ENCODE measurements around the gene TRPM4. TPM values are rescaled to one million over a fixed set of nuclear protein-coding genes. Genes with fewer than 3 reads are reported as not detected.
"Not testable (repeated sequence)": the region's sequence is repeated elsewhere in the genome, so short reads cannot be mapped to it uniquely, and the experiment has no call there.

The TRPM4 gene
- total RNA-seq, 4 donors from 2014 or later = 45.2 to 87.6 (median 62.4) TPM

DNA sequence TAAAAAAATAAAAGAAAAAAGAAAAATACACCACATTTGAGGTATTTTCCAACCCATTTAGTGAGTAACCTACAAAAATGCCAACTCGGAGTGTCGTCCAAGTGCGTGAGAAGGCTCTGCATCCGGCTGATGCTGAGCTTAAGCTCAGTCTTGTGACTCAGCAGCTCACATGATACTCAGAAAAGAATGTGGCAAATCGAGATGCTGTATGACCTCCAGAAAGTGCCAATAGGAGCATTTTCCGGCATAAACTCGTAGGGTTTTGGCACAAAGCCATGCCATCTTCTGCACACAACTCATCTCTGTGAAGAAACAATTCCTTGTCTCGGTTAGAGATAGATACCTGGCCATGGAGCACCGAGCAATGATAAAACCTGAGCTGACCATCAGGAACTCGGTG lies 58.5 kb downstream of the TRPM4 start:
- Histone ChIP-seq H3K4me1 (no peaks in the 10 kb centered on the region), H3K27me3 (no peaks in the 10 kb centered on the region), H3K9me3 (no peaks in the 10 kb centered on the region), H3K36me3 (peaks cover 18% of the 10 kb centered on the region), H3K4me3 (no peak overlapping the region), H3K27ac (no peak overlapping the region)
- no peak for TF ChIP-seq POLR2AphosphoS5 (IDR thresholded peaks at IDR 0.05)
- no peak for TF ChIP-seq POLR2A (IDR thresholded peaks at IDR 0.05)
- TF ChIP-seq, protein P1, sequence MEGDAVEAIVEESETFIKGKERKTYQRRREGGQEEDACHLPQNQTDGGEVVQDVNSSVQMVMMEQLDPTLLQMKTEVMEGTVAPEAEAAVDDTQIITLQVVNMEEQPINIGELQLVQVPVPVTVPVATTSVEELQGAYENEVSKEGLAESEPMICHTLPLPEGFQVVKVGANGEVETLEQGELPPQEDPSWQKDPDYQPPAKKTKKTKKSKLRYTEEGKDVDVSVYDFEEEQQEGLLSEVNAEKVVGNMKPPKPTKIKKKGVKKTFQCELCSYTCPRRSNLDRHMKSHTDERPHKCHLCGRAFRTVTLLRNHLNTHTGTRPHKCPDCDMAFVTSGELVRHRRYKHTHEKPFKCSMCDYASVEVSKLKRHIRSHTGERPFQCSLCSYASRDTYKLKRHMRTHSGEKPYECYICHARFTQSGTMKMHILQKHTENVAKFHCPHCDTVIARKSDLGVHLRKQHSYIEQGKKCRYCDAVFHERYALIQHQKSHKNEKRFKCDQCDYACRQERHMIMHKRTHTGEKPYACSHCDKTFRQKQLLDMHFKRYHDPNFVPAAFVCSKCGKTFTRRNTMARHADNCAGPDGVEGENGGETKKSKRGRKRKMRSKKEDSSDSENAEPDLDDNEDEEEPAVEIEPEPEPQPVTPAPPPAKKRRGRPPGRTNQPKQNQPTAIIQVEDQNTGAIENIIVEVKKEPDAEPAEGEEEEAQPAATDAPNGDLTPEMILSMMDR (IDR thresholded peaks at IDR 0.05) = no peak
- no peak for TF ChIP-seq EP300 (IDR thresholded peaks at IDR 0.05)
- no peak for DNase-seq (ENCODE audit: low spot score in 2 of 2)
- WGBS = 63% methylated on average over 10 of the region's 10 CpGs

DNA sequence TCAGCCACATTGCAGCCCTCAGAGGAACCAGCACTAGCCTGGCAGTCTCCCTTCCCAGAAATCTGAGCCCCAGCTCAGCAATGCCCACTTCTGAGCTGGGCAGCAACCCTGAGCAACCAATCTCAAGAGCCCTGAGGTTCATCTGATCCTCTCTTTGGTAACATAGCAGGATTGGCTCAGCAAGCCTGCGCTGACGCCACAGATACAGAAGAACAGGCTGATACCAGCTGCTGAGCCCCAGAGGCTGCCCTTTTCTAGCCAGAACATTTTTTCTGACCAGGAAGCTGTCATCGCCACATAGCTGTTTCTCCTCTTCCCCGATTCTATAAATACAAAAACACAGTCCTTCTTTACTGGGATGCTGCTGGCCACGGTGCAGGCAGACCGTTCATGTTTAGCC lies 59.8 kb downstream of the TRPM4 start:
- DNase-seq (ENCODE audit: low spot score in 2 of 2) = no peak
- Histone ChIP-seq H3K36me3 (peaks cover 11% of the 10 kb centered on the region), H3K27ac (no peak overlapping the region), H3K9me3 (no peaks in the 10 kb centered on the region), H3K4me3 (no peak overlapping the region), H3K4me1 (no peaks in the 10 kb centered on the region), H3K27me3 (no peaks in the 10 kb centered on the region)
- TF ChIP-seq POLR2A (IDR thresholded peaks at IDR 0.05) = no peak
- no peak for TF ChIP-seq POLR2AphosphoS5 (IDR thresholded peaks at IDR 0.05)
- no peak for TF ChIP-seq EP300 (IDR thresholded peaks at IDR 0.05)
- TF ChIP-seq, protein P1 (IDR thresholded peaks at IDR 0.05) = no peak
- WGBS = 71% methylated on average over 6 of the region's 6 CpGs

DNA sequence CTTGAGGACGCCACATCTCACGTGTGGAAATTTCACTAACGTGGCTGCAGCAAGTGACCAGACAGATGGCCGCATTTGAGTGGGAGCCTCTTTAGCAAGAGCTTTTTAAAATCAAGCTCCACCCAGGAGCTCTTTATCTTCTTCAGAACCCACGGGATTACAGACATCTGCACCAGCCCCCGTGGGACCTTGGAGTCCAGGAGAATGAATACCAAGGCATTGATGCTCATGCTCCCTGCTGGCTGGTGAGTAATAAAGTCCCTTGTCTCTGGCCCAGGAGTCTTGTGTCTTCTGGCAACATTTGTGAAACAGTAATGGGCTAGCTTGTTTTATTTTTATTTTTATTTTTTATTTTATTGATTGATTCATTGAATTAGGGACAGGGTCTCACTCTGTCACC lies 64.4 kb downstream of the TRPM4 start:
- 77% methylated on average over 6 of the region's 6 CpGs for WGBS
- H3K27ac ChIP-seq = no peak overlapping the region
- no peak for DNase-seq (ENCODE audit: low spot score in 2 of 2)
- no peaks in the 10 kb centered on the region for H3K9me3 ChIP-seq
- H3K4me1 ChIP-seq = peaks cover 5% of the 10 kb centered on the region
- TF ChIP-seq EP300 (IDR thresholded peaks at IDR 0.05) = no peak
- H3K27me3 ChIP-seq = no peaks in the 10 kb centered on the region
- no peak overlapping the region for H3K4me3 ChIP-seq
- H3K36me3 ChIP-seq = no peaks in the 10 kb centered on the region

DNA sequence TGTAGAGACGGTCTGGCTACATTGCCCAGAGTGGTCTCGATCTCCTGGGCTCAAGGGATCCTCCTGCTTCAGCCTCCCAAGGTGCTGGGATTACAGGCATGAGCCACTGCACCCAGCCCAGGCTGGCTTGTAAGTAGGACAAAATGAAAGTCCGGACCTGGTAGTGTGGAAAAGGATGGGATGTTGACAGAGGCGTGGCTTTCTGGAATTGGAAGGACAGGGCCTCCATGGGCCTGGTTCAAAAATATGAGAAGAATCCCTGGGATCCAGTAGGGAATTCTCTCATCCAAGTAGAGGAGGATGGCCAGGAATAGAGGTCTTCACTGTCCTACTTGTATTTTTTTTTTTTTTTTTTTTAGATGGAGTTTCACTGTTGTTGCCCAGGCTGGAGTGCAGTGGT lies 64.9 kb downstream of the TRPM4 start:
- H3K36me3 ChIP-seq = no peaks in the 10 kb centered on the region
- WGBS = 82% methylated on average over 4 of the region's 4 CpGs
- H3K27me3 ChIP-seq = no peaks in the 10 kb centered on the region
- no peak for DNase-seq (ENCODE audit: low spot score in 2 of 2)
- peaks cover 5% of the 10 kb centered on the region for H3K4me1 ChIP-seq
- no peak overlapping the region for H3K4me3 ChIP-seq
- H3K27ac ChIP-seq = no peak overlapping the region
- no peaks in the 10 kb centered on the region for H3K9me3 ChIP-seq
- no peak for TF ChIP-seq EP300 (IDR thresholded peaks at IDR 0.05)
- no peak for TF ChIP-seq POLR2A (IDR thresholded peaks at IDR 0.05)
- TF ChIP-seq, protein P1 (IDR thresholded peaks at IDR 0.05) = no peak
- TF ChIP-seq POLR2AphosphoS5 (IDR thresholded peaks at IDR 0.05) = no peak

DNA sequence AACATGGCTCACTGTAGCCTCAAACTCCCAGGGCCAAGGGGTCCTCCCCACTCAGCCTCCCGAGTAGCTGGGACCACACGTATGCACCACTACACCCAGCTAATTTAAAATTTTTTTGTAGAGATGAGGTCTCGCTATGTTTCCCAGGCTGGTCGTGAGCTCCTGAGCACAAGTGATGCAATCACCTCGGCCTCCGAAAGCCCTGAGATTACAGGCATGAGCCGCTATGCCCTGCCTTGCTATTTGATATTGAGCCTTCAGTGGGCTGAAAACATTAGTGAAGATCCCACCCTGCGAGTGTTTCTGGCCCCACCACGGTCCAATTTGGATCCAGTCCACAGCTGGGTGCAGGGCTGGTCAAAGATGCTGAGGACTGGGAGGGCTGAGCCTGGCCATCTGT lies 65.9 kb downstream of the TRPM4 start:
- no peaks in the 10 kb centered on the region for H3K36me3 ChIP-seq
- no peaks in the 10 kb centered on the region for H3K27me3 ChIP-seq
- H3K27ac ChIP-seq = no peak overlapping the region
- H3K4me1 ChIP-seq = peaks cover 5% of the 10 kb centered on the region
- TF ChIP-seq, protein P1 (IDR thresholded peaks at IDR 0.05) = no peak
- TF ChIP-seq EP300 (IDR thresholded peaks at IDR 0.05) (no peak), POLR2A (IDR thresholded peaks at IDR 0.05) (no peak), POLR2AphosphoS5 (IDR thresholded peaks at IDR 0.05) (no peak)
- DNase-seq (ENCODE audit: low spot score in 2 of 2) = no peak
- no peak overlapping the region for H3K4me3 ChIP-seq
- no peaks in the 10 kb centered on the region for H3K9me3 ChIP-seq
- 93% methylated on average over 9 of the region's 9 CpGs for WGBS

DNA sequence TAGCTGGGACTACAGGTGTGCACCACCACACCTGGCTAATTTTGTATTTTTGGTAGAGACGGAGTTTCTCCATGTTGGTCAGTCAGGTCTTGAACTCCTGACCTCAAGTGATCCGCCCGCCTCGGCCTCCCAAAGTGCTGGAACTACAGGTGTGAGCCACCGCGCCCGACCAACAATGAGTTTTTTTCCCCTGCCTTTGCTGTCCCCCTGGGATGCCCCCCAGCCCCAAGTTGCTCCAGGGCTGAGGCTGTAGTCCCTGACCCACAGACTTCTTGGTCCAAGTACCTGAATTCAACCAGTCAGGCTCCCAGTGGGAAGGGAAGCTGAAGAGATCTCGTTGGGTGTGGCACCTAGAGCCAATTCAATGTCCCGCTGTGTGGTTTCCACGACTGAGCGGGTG lies 66.8 kb downstream of the TRPM4 start:
- DNase-seq (ENCODE audit: low spot score in 2 of 2); H3K27ac ChIP-seq; H3K4me3 ChIP-seq; H3K36me3 ChIP-seq; H3K27me3 ChIP-seq; H3K4me1 ChIP-seq; H3K9me3 ChIP-seq: not testable (repeated sequence)
- WGBS = 81% methylated on average over 11 of the region's 11 CpGs

Data from suprapubic skin (tissue), 4 donors.